ENCODE results near the gene PVALEF. TPM values are rescaled to one million over a fixed set of nuclear protein-coding genes. Genes with fewer than 3 reads are reported as not detected.
A peak's percentile ranks its signal among the peaks of the same experiment; 100 is the strongest.

PVALEF gene
- total and polyA plus RNA-seq, 8 donors = 0.11 to 0.74 (median 0.25) TPM; not detected in 2

GRCh38 chr17:81200695-81201580 lies 35.6 kb downstream of the PVALEF start:
- Histone ChIP-seq H3K4me3 (no peak overlapping the region), H3K4me1 (peaks cover 0 to 22% of the 10 kb centered on the region in 2 donors), H3K9me3 (no peaks in the 10 kb centered on the region), H3K27me3 (no peaks in the 10 kb centered on the region), H3K36me3 (peaks cover 0 to 37% of the 10 kb centered on the region in 2 donors), H3K27ac (no peak overlapping the region)
- DNase-seq = peak in 2 of 4 donors; percentile 25 to 49
- intact Hi-C loops (cut with DNase I) = loop anchor here in 1 of 2 donors (2.0 kb wide), 1 partner anchor 58 kb away; no protein-coding TSS in a partner anchor
- TF ChIP-seq CTCF (IDR thresholded peaks at IDR 0.05) = peak; percentile 53 to 76
- peak; percentile 89 for ATAC-seq

GRCh38 chr17:81202318-81202717 lies 37.0 kb downstream of the PVALEF start:
- Histone ChIP-seq H3K27ac (no peak overlapping the region), H3K9me3 (no peaks in the 10 kb centered on the region), H3K4me1 (peaks cover 0 to 19% of the 10 kb centered on the region in 2 donors), H3K27me3 (no peaks in the 10 kb centered on the region), H3K4me3 (no peak overlapping the region), H3K36me3 (peaks cover 0 to 35% of the 10 kb centered on the region in 2 donors)
- intact Hi-C loops (cut with DNase I) = no loop called here
- ATAC-seq = no peak
- no peak for DNase-seq
- no peak for TF ChIP-seq CTCF (IDR thresholded peaks at IDR 0.05)

- intact Hi-C loops (cut with DNase I) = no loop called here
- no peak for TF ChIP-seq CTCF (IDR thresholded peaks at IDR 0.05)
- DNase-seq (no peak), ATAC-seq (no peak)
- no peak overlapping the region for H3K4me3 ChIP-seq
- H3K4me1 ChIP-seq = peaks cover 0 to 19% of the 10 kb centered on the region in 2 donors
- peaks cover 0 to 29% of the 10 kb centered on the region in 2 donors for H3K36me3 ChIP-seq
- H3K27ac ChIP-seq = no peak overlapping the region
- no peaks in the 10 kb centered on the region for H3K27me3 ChIP-seq
- no peaks in the 10 kb centered on the region for H3K9me3 ChIP-seq
Measured at GRCh38 chr17:81203136-81203535, 37.8 kb downstream of the PVALEF start.

- no peak for TF ChIP-seq CTCF (IDR thresholded peaks at IDR 0.05)
- no peak overlapping the region for H3K4me3 ChIP-seq
- DNase-seq (no peak), ATAC-seq (no peak)
- peaks cover 0 to 12% of the 10 kb centered on the region in 2 donors for H3K4me1 ChIP-seq
- H3K27me3 ChIP-seq = no peaks in the 10 kb centered on the region
- H3K27ac ChIP-seq = no peak overlapping the region
- peaks cover 0 to 17% of the 10 kb centered on the region in 2 donors for H3K36me3 ChIP-seq
- no peaks in the 10 kb centered on the region for H3K9me3 ChIP-seq
- intact Hi-C loops (cut with DNase I) = no loop called here
Measured at GRCh38 chr17:81204578-81204977, 39.3 kb downstream of the PVALEF start.

GRCh38 chr17:81206166-81206565 lies 40.9 kb downstream of the PVALEF start:
- ATAC-seq = no peak
- Histone ChIP-seq H3K9me3 (no peaks in the 10 kb centered on the region), H3K4me1 (no peaks in the 10 kb centered on the region), H3K36me3 (peaks cover 0 to 16% of the 10 kb centered on the region in 2 donors), H3K4me3 (no peak overlapping the region), H3K27ac (no peak overlapping the region), H3K27me3 (no peaks in the 10 kb centered on the region)
- intact Hi-C loops (cut with DNase I) = no loop called here
- TF ChIP-seq CTCF (IDR thresholded peaks at IDR 0.05) = no peak
- DNase-seq = no peak

Data from left lung (tissue), 10 donors.